ENCODE results near the gene NPHS1.
"Not testable (repeated sequence)": the region's sequence is repeated elsewhere in the genome, so short reads cannot be mapped to it uniquely, and the experiment has no call there.

The NPHS1 gene

DNA sequence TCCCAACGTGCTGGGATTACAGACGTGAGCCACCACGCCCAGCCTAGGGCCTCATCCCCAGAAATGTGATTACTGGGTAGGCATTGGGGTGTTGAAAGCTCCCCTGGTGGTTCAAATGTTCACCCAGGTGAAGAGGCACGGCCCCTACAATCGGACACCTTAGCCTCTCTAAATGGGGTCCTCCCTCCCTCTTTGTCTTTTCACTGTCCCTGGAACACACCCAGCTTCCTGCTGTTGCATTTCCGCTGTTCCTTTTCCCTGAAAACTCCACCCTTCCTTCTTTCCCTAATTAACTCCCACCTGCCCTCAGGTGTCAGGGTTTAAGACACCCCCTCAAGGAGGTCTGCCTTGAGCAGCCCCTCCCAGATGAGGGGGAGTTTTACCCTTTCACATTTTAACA is 36.0 kb downstream of the NPHS1 start:
- no peak for DNase-seq (ENCODE audit: low read depth in 3 of 3)

DNA sequence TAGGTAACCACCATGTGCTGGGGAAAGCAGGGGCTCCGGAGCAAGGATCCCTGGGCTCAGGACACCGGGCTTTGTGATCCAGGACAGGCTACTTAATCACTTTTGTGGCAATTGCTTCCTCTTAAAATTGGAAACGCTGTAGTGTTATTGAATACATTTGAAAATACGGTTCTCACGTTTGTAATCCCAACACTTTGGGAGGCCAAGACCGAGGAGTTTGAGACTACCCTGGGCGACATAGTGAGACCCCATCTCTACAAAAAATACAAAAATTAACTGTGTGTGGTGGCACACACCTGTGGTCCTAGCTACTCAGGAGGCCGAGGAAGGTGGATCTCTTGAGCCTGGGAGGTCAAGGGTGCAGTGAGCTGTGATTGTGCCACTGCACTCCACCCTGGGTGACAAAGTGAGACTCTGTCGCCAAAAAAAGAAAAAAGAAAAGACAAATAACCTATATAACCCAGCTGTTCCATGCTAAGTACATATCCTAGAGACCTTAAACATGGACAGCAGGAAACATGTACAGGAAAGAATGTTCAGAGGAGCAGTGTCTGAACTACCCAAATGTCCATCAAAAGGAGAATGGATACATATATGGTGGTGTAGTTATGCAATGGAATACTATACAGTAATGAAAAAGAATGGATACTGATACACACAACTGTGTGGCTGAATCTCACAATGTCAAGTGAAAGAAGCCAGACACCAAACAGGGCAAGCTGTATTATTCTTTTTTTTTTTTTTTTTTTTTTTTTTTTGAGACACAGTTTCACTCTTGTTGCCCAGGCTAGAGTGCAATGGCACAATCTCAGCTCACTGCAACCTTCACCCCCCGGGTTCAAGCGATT is 39.0 kb downstream of the NPHS1 start:
- no peak for DNase-seq (ENCODE audit: low read depth in 3 of 3)

DNA sequence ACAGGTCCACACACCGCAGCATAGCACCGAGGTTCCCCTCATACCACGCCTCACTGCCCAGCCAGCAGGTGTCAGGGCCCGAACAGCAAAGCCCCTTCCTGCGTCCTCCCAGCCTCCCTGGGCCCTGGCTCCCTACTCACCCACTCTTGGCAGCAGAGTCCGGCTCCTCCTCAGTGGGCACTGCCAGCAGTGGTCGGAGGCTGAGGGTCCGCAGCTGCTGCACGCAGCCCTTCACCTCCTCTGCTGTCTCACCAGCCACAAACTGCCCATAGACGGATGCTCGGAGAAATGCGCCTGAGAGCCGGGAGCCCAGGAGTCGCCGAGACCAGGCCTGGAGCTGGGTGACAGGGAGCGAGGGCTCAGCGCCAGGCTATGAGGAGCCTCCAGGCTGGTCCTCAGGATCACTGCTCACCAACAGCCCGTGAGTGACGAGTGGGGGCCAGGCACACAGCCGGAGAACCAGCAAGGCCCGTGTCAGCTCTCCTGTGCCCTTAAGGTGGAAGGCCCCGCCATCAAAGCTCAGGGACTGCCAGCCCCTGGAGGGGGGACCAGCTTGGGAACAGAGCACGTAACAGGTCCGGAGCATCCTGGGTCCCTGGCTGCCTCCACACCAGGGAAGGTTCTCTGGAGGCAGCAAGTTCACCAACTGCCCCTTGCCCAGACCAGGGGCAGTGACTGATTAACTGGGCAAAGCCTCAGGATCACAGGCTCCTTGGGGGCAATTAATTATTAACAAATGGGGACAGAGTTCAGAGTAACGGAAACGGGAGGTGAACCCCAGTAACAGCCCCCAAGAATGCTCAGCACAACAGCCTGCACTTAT is 39.9 kb downstream of the NPHS1 start, which contains the start of gene PRODH2:
Gene PRODH2, minus strand, starts transcription at position 626 of the 823 bp plus-strand sequence. Its CDS starts 40 bp downstream, at position 586.
- no peak for DNase-seq (ENCODE audit: low read depth in 3 of 3)

DNA sequence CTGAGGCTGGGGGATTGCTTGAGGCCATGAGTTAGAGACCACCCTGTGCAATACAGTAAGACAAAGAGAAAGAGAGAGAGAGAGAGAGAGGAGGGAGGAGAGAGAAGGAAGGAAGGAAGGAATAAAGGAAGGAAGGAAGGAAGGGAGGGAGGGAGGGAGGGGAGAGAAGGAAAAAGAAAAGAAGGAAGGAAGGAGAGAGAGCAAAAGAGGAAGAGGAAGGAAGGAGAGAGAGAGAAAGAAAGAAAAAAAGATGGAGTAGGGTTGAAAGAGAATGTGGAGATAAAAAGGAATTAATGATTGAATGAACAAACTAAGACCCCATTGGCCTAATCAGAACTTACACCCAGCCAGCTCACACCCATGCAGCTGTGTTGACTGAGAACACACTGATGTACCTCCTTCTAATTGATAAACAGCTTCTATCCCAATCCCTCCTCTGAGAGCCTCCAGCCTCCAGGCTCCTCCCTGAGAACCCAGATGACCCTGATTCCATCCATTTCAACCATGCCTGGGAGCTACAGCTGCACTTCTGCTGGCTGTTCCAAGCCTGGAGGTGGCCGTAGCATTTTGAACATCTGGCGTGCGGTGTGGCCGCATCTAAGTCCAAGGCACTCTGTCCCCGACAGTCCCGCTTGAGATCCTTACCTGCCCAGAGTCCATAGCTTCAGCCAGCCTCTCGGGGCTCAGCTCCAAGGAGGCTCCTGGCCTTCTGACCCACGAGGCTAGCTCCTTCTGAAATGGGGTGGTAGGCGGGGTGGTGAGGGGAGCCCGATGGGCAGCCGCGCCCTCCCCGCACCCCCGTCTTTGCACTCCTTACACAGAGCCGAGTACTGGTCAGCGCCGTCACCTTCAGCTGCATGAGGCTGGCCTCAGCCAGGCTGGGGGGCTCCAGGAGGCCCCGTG is 40.7 kb downstream of the NPHS1 start:
- DNase-seq (ENCODE audit: low read depth in 3 of 3) = no peak

DNA sequence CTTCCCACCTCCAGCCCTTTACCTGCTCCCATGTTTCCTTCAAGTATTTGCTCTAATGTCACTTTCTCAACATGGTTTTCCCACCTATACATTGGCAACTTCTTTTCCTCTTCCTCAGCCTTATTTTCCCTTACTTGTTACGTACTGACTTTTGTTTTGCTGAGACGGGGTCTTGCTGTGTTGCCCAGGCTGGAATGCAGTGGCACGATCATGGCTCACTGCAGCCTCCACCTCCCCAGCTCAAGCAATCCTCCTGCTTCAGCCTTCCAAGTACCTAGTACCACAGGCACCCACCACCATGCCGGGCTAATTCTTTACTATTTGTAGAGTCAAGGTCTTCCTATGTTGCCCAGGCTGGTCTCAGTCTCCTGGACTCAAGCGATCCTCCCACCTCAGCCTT is 44.7 kb downstream of the NPHS1 start:
- DNase-seq (ENCODE audit: low read depth in 3 of 3) = no peak

DNA sequence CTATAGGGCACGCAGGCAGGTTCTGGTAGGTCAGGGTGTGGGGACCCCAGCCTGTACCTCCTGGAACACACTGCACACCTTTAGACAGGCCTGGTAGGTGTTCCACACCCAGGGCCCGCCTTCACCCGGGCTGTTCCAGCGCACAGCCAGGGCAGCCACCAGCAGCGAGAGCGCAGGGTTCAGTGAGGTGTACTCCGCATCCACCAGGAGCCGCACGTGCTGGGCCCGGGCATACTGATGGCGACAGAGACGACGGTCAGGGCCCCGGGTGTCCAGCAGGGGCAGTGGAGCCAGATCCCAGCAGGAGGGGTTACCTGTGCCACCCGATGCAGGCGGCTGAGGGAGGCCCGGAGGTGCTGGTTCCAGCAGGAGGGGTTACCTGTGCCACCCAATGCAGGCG is 45.7 kb downstream of the NPHS1 start:
- no peak for DNase-seq (ENCODE audit: low read depth in 3 of 3)

DNA sequence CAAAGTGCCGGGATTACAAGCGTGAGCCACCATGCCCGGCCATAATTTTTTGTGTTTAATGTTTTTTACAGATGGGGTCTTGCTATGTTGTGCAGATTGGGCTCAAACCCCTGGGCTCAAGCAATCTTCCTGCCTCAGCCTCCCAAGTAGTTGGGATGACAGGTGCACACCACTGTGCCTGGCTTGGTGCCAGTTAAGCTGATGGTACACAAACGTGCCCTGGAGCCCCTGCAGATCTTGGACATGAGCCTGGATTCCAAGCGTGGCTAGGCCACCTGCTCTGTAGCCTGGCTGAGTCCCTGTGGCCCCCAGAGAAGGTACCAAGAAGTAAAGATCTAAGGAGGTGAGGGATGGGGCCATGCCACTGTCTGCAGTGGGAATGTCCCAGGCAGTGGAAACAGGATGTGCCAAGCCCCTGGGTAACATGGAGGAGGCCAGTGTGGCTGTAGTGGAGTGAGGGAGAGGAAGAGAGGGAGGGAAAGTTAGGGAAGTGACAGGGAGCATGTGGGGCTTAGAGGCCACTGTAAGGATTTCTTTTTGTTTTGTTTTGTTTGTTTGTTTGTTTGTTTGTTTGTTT is 46.7 kb downstream of the NPHS1 start:
- no peak for DNase-seq (ENCODE audit: low read depth in 3 of 3)

DNA sequence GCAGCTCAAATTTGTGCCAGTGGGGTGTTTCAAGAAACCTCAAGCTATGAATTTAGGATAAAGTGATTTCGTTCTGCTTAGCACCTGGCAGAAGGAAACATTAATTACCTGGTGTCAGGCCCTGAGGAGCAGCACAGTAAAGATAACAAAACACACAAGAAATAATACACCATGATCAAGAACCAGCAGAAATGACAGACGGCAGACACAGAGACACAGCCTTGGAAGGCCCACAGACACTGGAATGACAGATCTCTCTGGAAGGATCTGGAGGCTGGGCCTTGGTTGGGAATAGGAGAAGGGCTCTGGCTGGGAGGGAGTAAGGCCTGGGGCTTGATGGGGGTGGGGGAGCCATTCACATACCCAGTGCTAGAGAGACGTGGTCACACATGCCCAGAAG is 50.5 kb downstream of the NPHS1 start:
- no peak for DNase-seq (ENCODE audit: low read depth in 3 of 3)

DNA sequence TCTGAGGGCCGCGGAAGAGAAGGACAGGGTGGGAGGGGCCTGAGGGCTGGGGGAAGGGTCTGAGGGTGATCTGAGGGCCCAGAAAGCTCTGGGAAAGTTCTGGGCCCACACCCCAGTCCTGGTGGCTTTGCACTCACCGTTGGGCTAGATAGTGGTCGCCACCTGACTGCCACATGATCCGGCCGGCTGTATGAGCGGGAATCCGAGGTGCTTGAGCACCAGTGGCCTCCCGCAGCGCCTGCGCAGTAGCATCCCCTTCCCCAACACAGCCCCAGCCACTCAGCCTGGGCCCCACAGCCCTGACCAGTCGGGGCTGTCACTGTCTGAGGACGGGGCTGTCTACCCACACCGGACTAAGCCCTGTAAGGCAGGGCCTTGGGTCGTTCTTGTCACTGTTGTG is 54.6 kb downstream of the NPHS1 start:
- no peak for DNase-seq (ENCODE audit: low read depth in 3 of 3)

DNA sequence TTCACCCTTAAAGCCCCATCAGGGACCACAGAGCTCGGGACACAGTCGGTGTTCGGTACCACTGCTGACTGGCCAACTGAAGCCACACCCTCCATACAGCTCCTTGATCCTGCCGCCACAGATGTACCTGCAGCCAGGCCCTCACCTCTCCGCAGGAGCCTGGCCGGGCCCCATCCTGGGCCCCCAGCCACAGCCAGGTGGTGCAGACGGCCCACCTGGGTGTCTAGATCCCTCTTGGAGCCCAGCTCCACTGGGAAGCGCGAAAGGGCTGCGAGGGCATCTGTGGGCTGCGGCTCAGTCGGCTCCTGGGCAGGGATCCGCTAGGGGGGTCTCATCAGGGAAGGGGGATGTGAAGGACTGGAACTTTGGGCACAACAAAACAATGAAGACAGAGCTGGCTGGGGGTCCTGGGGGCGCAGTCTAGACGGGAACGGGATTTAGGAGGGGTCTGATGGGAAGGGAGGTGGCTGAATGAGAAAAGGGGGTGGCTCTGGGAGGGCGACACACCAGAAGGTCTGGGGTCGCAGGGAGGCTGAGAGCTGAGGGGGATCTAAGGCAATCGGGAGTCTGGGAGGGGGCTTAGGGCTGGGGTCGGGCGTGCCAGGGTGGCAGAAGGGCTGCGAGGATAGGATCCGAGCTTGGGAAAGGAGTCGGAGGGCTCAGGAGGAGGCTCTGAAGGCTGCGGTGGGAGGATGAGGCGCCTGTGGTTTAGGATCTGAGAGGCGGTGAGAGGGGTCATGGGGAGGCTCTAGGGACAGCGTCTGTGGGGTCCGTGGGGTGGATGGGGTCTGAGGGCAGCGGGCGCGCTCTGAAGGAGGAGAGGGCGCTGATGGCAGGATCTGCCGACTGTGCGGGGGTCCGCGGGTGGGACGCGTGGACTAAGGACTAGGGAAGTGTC is 55.4 kb downstream of the NPHS1 start:
- no peak for DNase-seq (ENCODE audit: low read depth in 3 of 3)

DNA sequence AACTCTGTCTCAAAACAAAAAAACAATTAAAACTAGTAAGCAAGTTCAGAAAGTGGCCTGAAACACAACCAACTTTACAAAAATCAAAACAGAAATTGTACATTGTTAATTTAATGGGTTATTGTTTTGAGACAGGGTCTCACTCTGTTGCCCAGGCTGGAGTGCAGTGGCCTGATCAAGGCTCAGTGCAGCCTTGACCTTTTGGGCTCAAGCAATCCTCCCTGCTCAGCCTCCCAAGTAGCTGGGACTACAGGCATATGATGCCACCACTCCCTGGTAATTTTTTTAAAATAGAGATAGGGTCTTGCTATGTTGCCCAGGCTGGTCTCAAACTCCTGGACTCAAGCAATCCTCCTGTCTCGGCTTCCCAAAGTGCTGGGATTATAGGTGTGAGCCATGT is 56.7 kb downstream of the NPHS1 start:
- not testable (repeated sequence) for DNase-seq (ENCODE audit: low read depth in 3 of 3)

DNA sequence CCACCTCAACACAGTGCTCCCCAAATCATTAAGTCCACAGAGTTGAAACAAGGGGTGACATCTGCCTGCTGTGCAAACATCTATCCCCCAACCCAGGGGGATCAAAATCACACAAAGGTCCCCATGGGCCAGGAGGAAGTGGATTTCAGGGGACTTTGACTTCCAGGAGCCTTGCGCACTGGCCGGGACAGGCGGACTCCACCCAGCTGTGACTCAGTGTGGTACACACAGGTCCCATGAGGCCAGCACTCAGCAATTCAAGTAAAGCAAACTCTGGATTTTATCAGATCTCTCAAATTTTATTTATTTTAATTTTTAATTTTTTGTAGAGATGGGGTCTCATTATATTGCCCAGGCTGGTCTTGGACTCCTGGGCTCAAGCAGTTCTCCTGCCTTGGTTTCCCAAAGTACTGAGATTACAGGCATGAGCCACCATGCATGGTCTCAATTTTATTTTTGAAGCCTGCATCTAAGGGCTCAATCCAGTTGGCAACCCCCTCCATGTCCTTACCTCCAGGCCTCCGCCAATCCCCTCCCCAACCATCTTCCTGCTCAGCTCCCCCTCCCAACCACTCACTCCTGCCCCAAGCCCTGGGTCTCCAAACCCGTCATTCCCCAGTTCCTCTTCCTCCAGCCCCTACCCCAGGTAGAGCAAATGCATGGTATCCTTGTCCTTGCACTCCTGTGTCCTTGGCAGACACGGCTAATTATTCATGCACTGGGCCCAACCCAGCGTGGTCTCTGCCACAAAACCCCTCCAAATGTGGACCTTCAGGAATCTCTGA is 58.7 kb downstream of the NPHS1 start:
- no peak for DNase-seq (ENCODE audit: low read depth in 3 of 3)

DNA sequence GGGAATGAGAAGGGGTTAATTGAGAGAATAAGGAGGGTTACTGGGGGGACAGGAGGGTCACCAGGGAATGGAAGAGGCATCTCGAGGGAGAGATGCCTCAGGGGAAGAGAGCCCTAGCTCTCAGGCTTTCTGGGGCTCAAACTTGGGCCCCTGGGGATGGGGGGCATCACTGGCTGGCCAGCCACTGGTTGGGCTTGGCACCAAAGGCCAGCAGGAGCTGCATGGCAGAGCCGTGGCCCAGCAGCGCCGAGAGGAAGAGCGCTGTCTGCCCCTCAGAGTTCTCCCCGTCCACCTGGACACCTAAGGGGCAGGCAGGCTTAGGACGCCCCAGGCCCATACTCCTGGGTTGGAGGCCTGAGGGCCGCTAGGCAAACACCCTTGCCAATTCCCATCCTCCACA is 59.4 kb downstream of the NPHS1 start:
- no peak for DNase-seq (ENCODE audit: low read depth in 3 of 3)

DNA sequence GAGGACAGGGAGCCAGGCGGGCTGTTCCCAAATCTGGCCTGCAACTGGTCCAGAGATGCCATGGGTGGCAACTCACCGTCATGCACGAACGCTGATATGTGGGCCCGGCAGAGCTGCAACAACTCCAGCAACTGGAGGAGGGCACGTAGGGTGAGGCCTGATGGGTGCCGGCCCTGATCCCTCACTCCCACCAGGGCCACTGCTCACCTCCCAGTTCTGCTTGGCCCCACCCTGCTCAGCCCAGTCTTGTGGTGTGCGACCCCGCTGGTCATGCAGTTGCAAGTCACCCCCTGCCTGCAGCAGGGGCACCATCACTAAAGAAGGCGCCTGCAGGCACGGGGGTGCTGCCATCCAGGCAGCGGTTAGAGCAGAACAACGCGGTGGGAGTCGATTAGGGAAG is 60.0 kb downstream of the NPHS1 start:
- DNase-seq (ENCODE audit: low read depth in 3 of 3) = no peak

DNA sequence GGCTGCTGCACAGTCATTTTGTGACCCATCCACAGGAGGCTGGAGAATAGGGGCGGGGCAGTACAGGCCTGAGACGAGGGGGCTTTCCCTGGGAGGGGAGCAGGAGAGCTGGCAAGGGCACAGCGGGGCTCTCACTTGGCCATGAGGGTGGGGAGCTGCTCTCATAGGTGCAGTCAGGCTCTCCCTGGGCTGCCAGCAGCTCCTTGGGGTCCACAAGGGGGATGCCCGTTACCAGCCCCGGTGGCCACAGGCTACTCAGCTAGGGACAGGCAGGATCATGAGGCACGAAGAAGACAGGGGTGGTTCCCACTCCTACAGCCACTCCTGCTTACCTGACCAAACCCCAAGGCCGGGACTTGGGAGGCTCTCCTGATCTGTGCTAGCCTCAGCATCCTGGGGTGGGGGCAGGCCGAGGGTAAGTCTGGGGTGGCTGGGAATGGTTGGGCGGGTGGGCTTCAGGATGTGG is 60.5 kb downstream of the NPHS1 start:
- DNase-seq (ENCODE audit: low read depth in 3 of 3) = no peak

DNA sequence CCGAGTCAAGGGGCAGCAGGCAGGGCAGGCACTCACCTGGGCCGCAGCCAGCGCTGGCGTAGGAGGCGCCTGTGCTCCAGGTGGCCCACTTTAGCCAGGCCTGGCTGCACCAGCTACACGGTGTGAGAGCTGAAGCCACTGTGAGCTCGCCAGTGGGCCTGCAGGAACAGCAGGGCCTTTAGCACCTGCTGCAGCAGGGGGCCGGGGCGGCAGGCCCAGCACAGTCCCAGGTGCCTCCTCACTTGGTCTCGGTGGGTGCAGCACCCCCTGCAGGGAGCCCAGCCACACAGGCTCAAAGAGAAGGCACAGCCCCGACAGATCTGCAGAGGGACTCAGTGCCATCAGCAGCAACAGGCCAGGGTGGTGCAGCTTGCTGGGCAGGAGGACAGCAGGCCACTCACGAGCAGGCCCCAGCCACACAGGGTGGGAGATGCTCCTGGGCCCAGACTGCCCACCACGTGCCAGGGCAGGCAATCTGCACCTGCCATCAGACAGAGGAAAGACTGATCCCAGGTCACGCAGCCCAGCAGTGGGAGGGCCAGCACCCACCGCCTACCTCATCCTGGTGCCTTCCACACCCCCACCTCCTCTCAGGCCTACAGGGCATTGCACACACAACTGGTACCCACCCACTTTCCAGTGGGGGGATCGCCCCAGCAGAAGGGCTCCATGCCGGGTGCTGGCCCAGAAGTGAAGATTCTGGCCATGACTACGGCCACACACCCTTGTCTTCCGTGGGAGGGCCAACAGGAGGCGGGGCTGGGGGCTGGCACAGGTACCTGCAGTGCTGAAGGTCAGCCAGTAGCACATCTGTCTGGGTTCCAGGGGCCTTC is 61.1 kb downstream of the NPHS1 start:
- no peak for DNase-seq (ENCODE audit: low read depth in 3 of 3)

DNA sequence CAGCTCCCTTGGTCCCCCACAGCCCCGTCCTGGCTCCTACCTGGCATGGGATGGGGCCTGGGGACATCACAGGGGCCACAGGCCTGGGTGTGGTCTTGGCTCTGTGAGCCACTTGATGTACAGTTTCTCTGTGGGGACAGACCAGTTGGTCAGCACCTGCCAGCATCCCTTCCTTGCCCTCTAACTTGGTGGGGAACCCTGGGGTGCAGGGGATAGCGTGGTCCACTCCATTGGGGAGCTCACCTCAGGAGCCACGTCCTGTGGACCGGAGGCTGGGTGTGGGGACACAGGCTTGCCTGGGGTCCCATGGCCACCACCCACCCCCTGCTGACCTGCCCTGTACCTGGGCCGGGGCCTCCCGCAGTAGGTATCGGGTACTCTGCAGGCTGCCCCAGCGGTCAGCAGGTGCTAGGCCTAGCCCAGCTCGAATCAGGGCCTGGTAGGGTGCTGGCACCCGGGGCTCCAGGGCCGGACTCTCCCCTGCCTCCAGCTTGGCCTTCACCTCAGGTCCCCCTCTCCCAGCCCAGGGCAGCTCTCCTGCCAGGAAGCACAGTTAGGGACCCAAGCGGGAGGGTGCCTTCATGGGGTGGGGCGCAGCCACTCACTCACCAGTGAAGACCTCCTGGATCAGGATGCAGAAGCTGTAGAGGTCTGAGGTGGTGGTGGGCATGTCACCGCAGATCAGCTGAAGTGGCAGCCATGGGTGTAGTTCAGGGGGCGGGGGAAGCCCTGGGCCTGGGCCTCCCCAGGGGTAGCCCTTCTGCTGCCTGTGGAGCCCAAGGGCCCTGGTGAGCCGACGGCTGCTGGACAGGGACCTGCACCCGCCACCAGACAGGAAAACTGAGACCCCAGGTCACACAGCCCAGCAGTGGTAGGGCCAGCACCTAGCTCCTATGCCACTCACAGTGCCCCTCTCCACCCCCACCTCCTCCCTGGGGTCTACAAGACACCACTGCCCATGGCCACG is 62.0 kb downstream of the NPHS1 start:
- no peak for DNase-seq (ENCODE audit: low read depth in 3 of 3)
